ENCODE data around the gene RPS6KC1. TPM values are rescaled to one million over a fixed set of nuclear protein-coding genes. Genes with fewer than 3 reads are reported as not detected.

The RPS6KC1 gene
- total RNA-seq, 1 donor from 2014 or later: 27.8 TPM

DNA sequence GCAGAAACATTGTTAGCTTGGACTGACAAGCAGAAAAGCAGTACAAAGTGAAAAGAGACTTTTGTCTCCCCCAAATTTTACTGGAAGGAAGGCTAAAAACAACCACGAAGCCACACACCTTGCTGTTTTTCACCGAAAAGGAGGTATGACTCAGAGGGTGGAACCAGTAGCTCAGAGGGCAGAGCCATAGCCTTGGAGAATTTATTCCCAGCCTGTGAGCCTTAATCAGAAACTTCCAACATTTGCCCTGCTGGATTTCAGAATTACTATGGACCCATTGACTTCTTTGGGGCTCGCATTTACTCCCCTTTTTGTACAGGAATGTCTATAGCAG, 32.0 kb downstream of the RPS6KC1 start:
- H3K4me3 Mint-ChIP-seq (ENCODE audit: low read depth): no peak overlapping the region

DNA sequence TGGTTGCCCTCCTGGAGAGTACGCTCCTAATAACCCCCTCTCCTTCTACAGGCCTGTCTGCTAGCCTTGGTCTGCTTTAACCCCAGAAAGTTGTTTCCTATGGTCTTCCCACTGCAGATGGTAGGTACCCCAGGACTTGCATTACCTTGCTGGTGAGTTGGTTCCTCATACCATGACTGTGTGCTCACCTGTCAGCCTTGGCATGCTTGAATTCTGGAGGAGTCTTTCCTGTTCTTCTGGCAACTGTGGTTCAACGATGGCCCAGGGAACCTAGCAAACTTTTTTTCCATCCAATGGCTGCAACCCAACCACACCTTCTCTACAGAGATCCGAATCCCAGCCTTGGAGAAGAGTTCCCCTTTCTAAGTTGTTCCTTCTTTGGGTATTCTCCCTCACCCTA, 36.9 kb downstream of the RPS6KC1 start:
- no peak overlapping the region for H3K27ac Mint-ChIP-seq
- peaks cover 27% of the 10 kb centered on the region for H3K36me3 Mint-ChIP-seq (ENCODE audit: insufficient read depth)
- H3K4me3 Mint-ChIP-seq (ENCODE audit: low read depth): no peak overlapping the region
- TF ChIP-seq, protein P1, sequence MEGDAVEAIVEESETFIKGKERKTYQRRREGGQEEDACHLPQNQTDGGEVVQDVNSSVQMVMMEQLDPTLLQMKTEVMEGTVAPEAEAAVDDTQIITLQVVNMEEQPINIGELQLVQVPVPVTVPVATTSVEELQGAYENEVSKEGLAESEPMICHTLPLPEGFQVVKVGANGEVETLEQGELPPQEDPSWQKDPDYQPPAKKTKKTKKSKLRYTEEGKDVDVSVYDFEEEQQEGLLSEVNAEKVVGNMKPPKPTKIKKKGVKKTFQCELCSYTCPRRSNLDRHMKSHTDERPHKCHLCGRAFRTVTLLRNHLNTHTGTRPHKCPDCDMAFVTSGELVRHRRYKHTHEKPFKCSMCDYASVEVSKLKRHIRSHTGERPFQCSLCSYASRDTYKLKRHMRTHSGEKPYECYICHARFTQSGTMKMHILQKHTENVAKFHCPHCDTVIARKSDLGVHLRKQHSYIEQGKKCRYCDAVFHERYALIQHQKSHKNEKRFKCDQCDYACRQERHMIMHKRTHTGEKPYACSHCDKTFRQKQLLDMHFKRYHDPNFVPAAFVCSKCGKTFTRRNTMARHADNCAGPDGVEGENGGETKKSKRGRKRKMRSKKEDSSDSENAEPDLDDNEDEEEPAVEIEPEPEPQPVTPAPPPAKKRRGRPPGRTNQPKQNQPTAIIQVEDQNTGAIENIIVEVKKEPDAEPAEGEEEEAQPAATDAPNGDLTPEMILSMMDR (IDR thresholded peaks at IDR 0.05; ENCODE audit: unreplicated experiment): no peak
- H3K27me3 Mint-ChIP-seq: no peaks in the 10 kb centered on the region
- no peaks in the 10 kb centered on the region for H3K9me3 Mint-ChIP-seq (ENCODE audit: low read depth)
- DNase-seq (ENCODE audit: low spot score, unreplicated experiment): no peak
- H3K4me1 Mint-ChIP-seq (ENCODE audit: low read depth): no peaks in the 10 kb centered on the region

More for the DNA sequence above, 32.0 kb downstream of the RPS6KC1 start:
- DNase-seq (ENCODE audit: low spot score, unreplicated experiment): no peak
- Mint-ChIP-seq H3K27ac (no peak overlapping the region), H3K9me3 (ENCODE audit: low read depth) (no peaks in the 10 kb centered on the region), H3K36me3 (ENCODE audit: insufficient read depth) (peaks cover 34% of the 10 kb centered on the region), H3K4me1 (ENCODE audit: low read depth) (no peaks in the 10 kb centered on the region), H3K27me3 (no peaks in the 10 kb centered on the region)
- TF ChIP-seq, protein P1 (IDR thresholded peaks at IDR 0.05; ENCODE audit: unreplicated experiment): no peak

DNA sequence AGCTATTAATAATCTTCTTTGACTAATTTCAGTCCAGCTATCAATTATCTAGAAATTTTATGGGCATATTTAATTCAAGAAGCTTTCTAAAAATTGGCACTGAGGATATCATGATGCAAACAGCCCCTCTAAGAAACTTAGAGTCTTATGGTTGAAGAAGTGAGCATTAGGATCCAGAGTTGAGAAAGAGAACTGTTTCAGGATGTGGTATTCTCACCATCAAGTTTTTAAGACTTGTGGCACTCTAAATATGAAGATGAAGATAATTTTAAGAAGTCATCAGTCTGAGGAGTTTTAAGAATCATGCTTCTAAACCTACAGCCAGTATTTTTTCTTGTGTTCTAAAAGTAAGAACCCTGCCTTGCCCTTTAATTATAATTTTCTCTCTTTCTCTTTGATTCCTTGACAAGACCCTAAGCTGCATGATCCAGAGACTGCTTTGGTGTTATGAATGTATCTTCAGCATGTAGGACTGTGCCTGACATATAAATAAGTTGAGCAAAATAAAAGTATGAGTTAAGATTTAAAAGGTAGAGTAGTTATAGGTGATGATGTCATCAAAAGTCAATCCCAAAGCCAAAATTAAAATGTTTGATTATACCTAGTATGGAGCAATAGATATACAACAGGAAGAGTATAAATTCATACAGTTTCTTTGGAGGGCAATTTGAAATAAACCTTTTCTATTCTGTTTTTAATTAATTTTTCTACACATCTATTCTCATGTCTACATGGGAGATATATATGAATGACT, 39.1 kb downstream of the RPS6KC1 start:
- Mint-ChIP-seq H3K9me3 (ENCODE audit: low read depth) (no peaks in the 10 kb centered on the region), H3K4me3 (ENCODE audit: low read depth) (no peak overlapping the region), H3K4me1 (ENCODE audit: low read depth) (peaks cover 5% of the 10 kb centered on the region), H3K36me3 (ENCODE audit: insufficient read depth) (peaks cover 23% of the 10 kb centered on the region), H3K27ac (no peak overlapping the region), H3K27me3 (no peaks in the 10 kb centered on the region)
- TF ChIP-seq, protein P1 (IDR thresholded peaks at IDR 0.05; ENCODE audit: unreplicated experiment): no peak
- DNase-seq (ENCODE audit: low spot score, unreplicated experiment): no peak

DNA sequence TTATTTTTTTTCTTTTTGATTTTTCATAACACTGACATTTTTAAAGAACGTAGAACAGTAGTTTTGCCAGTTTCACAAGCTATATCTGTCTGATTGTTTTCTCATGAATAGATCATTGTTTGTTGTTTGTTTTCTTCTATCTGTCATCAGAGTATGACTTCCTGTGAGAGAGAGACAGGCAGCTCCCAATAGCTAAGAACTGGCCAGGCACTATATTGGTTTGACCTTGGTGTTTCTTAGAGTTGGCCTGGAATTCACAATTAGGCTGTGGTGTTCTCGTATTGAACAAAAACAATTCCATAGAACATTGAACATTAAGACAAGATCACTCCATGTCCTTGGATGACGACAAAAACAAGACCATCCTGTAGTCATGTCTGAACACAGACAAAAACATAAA, 43.4 kb downstream of the RPS6KC1 start:
- no peaks in the 10 kb centered on the region for H3K27me3 Mint-ChIP-seq
- TF ChIP-seq, protein P1 (IDR thresholded peaks at IDR 0.05; ENCODE audit: unreplicated experiment): no peak
- no peak overlapping the region for H3K4me3 Mint-ChIP-seq (ENCODE audit: low read depth)
- peaks cover 5% of the 10 kb centered on the region for H3K4me1 Mint-ChIP-seq (ENCODE audit: low read depth)
- DNase-seq (ENCODE audit: low spot score, unreplicated experiment): no peak
- peaks cover 25% of the 10 kb centered on the region for H3K36me3 Mint-ChIP-seq (ENCODE audit: insufficient read depth)
- H3K9me3 Mint-ChIP-seq (ENCODE audit: low read depth): no peaks in the 10 kb centered on the region
- no peak overlapping the region for H3K27ac Mint-ChIP-seq

DNA sequence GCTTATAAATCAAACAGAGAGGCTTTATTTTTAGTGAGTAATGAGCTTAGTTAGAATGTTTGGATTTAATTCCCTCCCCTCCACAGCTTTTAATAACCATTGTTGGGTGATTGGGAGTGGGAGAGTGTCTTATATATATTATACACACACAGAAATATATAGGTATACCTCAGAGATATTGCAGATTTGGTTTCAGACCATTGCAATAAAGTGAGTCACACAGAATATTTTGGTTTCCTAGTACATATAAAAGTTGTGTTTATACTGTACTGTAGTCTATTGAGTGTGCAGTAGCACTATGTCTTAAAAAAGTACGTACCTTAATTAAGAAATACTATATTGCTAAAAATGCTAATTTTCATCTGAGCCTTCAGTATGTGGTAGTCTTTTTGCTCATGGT, 44.4 kb downstream of the RPS6KC1 start:
- TF ChIP-seq, protein P1 (IDR thresholded peaks at IDR 0.05; ENCODE audit: unreplicated experiment): no peak
- Mint-ChIP-seq H3K36me3 (ENCODE audit: insufficient read depth) (peaks cover 23% of the 10 kb centered on the region), H3K27me3 (no peaks in the 10 kb centered on the region), H3K4me3 (ENCODE audit: low read depth) (no peak overlapping the region), H3K27ac (no peak overlapping the region), H3K4me1 (ENCODE audit: low read depth) (peaks cover 5% of the 10 kb centered on the region), H3K9me3 (ENCODE audit: low read depth) (peaks cover 1% of the 10 kb centered on the region)
- no peak for DNase-seq (ENCODE audit: low spot score, unreplicated experiment)

Measured in progenitor cell of endocrine pancreas (in vitro differentiated cells).